Hematopoietic multipotent progenitor cell treated with erythropoietin and hydrocortisone succinate and interleukin-3 and kit ligand, for 8 days (in vitro differentiated cells): ENCODE results near the gene TRMT112.
"Not testable (repeated sequence)": the region's sequence is repeated elsewhere in the genome, so short reads cannot be mapped to it uniquely, and the experiment has no call there.

Source experiments
- DNase-seq: peaks from one replicate; pipeline ENCODE4 v3.0.0-alpha.2; 2015

TRMT112 gene

DNA sequence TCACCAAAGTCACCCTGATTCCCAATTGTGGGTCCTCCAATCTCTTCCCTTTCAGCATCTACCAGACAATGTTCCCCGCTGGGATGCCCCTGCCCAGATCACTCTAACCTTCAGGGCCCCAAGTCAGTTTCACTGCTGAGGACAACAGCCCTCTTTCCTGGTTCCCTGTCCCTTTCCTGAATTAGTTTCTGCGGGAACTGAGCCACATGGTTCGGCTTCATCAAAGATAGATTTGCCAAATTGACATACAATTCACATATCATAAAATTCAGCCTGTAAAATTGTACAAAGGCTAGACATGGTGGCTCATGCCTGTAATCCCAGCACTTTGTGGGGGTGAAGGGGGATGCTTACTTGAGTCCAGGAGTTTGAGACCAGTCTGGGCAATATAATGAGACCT lies 10.6 kb upstream of the TRMT112 start:
- DNase-seq, result no peak

DNA sequence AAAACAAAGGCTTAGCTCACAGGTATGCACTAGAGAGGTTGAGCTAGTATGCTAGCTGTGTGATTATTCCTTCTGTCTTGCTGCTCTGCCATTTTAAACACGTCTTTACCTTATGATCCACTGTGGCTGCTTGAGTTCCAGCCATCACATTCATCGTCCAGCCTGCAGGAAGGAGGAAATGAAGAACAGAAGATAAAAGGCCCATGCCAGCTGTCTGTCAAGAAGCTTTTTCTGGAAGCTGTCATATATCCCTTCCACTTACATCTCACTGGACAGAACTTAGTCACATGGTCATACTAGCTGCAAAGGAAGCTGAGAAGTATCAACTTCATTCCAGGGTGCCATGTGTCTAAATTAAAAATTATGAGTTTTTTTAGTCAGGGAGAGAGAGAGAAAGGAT lies 10.0 kb upstream of the TRMT112 start:
- DNase-seq, result no peak

DNA sequence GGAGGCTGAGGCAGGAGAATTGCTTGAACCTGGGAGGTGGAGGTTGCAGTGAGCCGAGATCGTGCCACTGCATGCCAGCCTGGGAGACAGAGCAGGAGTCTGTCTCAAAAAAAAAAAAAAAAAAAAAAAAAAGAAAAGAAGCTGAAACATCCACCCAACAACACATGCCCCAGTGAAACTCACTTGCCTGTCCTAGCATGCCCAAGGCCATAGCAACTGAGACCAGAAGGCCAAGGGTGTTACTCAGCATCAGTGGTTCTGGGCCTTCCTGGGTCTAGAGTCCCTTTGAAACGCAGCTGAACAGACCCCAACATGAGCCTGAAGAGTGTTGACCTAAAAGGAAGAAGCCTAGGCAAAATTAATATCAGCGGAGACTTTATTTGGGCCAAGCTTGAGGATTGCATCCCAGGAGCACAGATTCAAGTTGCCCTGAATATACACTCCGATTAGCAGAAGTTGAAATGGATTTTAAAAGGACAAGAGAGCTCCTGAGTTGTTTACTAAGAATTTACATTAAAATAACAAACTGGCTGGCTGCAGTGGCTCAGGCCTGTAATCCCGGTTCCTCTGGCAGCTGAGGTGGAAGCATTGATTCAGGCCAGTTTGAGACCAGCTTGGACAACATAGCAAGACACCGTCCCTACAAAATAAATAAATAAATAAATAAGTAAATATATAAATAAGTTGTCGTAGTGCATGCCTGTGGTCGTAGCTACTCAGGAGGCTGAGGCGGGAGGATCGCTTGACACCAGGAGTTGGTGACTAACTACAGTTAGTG lies 7.5 kb upstream of the TRMT112 start:
- DNase-seq, result no peak

DNA sequence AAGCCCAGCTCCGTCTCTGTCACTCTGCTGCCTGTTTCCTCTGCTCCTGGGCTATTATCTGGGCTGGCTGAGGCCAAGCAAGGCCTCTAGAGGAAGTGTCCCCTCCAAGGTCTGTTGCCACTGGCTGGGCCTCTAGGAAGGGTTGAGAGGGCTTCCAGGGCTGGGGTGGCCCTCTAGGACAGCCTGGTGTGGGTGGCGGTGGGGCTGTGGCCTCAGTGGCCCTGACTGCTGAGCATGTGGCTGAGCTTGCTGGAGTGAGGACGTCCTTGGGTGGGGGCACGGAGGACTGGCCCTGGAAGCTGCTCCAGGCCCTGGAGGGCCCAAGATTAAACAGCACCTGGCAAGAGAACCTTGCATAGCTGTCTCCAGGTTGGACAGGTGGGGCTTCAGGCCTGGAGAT lies 6.6 kb upstream of the TRMT112 start:
- not testable (repeated sequence) for DNase-seq

DNA sequence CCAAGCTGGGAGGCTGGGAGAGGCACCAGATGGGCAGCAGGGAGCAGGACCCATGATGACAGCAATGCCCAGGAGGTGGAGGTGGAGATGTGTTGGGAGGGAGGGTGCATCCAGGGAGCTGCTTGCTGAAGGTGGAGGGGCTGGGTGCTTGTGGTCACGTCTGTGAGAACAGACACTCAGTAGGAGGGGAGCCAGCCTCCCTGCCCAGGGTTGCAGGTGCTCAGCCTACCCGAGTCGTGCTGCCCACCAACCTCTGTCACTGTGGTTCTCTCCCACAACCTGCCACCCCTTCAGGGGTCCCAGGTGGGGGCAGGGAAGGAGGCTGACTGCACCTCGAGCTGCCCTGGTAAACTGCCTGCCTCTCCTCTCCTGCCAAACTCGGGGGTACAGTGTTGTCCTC lies 6.0 kb upstream of the TRMT112 start:
- DNase-seq, result no peak

DNA sequence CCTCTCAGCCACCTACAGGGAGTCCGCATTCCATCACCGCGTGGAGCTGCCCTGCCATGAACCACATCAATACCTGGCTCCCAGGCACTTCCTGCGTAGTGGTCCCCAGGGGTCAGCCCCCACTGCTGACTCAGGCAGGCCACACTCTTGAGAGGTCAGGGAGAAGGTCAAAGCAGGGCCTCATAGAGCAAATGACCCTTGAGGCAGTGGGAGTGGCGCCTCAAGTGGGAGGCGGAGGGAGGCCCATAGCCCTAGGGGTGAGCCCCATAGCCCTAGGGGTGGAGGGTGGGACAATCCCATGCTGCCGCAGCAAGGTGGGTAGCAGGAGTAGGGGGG lies 5.5 kb upstream of the TRMT112 start:
- no peak for DNase-seq

DNA sequence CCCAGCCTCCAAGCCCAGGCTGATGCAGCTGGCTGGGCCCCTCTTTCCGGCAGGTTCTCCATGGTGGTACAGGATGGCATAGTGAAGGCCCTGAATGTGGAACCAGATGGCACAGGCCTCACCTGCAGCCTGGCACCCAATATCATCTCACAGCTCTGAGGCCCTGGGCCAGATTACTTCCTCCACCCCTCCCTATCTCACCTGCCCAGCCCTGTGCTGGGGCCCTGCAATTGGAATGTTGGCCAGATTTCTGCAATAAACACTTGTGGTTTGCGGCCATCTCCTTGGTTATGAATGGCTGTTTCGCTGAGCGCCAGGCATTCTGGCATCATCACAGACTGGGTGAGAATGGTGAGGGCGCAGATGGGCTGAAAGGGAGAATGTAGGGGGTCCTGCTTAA lies 4.2 kb upstream of the TRMT112 start:
- DNase-seq, result no peak

DNA sequence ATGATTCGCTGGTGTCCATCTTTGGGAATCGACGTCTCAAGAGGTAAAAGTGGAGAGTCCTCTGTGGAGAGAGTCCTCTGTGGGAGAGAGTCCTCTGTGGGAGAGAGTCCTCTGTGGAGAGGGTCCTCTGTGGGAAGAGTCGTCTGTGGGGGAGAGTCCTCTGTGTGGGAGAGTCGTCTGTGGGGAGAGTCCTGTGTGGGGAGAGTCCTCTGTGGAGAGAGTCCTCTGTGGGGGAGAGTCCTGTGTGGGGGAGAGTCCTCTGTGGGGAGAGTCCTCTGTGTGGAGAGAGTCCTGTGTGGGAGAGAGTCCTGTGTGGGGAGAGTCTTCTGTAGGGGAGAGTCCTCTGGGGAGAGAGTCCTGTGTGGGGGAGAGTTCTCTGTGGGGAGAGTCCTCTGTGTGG lies 3.7 kb upstream of the TRMT112 start:
- DNase-seq, result no peak

DNA sequence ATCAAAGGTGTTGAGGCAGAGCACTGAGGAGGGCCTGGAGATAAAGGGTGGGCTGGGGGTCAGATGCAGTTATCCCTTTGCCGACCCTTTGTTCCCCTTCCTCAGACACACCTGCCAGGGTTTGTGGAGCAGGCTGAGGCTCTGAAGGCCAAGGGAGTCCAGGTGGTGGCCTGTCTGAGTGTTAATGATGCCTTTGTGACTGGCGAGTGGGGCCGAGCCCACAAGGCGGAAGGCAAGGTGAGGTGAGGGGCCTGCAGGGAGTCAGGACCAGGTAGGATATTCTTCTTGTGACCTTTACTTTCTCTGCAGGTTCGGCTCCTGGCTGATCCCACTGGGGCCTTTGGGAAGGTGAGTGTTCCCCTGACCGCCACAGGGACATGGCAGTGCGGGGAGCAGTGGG lies 3.2 kb upstream of the TRMT112 start:
- DNase-seq, result no peak

DNA sequence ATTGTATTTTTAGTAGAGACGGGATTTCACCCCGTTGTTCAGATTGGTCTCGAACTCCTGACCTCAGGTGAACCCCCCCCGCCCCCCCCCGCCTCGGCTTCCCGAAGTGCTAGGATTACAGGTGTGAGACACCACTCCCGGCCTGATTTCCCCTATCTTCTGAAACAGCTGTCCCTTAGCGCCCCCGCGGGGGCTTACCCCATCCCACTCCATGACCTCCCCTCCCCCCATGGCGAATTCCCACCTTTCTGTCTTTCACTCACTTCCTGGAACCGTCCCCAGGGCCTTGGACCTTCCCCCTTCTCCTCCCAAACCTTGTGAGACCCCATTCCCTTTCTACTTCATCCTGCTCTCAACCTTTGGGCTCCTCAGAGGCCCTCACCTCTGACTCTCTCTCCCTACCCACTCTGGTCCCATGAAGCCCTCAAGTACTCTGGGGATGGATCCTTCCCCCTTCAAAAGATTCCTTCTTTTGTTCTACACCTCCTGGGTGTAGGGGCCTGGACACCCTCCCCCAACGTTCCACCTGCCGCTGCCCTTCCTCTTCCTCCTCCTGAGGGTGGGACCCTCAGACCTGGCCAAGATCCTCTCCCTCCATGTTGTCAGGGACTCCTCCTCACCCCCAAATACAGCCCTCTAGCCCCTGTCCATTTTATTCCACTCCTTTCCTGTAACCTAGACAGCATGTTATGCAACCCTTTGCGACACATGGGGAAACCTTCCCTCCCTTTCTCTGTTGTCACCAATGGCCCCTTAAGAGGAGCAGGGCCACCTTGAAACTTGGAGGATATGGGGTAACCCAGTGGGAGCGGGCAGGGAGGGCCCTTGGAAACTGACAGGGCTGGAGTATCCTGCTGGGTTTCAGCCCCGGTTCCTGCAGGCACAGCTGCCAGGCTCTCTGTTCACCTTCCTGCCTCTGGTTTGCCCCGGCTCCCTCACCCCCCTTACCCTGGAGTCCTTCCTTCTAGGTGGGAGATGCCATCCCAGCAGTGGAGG lies 1.7 kb upstream of the TRMT112 start:
- DNase-seq, result no peak

DNA sequence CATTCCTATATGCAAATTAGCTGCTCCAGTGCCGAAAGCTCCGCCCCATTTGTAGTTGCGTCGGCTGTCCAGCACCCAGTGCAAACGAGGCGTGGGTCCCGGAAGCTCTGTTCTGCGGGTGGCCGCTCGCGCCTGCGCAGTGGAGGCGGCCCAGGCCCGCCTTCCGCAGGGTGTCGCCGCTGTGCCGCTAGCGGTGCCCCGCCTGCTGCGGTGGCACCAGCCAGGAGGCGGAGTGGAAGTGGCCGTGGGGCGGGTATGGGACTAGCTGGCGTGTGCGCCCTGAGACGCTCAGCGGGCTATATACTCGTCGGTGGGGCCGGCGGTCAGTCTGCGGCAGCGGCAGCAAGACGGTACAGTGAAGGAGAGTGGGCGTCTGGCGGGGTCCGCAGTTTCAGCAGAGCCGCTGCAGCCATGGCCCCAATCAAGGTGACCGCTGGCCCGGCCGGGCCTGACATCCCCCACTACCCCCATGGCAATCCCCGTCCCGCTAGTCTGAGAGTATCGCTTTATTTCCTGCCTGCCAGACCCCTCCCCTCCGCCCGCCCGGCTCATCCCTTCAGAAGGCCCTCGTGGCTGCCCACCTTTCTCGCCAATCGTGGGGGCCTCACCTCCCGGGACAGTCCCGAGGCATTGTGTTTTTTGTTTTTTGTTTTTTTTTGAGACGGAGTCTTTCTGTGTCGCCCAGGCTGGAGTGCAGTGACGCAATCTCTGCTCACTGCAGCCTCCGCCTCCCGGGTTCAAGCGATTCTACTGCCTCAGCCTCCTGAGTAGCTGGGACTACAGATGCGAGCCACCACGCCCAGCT lies 804 bp upstream of the TRMT112 start, which contains the start of gene PRDX5:
PRDX5 (plus strand) TSS at position 161 of the 805 bp plus-strand sequence; CDS start at position 256, 95 bp downstream.
- peak; percentile 98 for DNase-seq

DNA sequence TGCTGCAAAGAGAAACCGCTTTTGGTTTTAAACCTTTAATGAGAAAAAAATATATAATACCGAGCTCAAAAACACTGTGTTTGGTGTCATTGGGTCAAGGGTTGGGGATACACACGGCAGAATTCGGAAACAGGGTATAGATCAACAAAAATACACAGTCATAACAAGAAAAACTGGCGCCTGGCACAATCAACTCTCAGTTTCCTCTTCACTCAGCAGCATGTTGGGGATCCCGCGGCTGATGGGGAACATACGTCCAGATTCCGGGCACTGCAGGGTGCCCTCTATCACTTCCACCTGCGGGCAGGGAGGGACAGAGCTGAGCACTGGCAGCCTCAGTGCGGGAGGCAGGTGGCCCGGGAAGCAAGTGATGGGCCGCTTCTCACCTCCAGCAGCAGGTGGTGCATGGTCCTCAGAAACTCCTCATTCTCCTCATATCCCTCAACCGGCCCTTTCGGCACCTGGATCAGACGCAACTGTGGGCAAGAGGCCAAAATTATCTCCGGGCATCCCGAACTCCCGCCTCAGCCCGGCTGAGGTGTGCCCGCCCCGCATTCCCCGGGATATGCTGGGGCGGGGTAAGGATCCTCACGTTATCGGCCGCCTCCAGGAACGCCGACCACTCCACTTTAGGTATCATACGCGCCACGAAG lies 561 bp downstream of the TRMT112 start:
- peak; percentile 39 for DNase-seq

DNA sequence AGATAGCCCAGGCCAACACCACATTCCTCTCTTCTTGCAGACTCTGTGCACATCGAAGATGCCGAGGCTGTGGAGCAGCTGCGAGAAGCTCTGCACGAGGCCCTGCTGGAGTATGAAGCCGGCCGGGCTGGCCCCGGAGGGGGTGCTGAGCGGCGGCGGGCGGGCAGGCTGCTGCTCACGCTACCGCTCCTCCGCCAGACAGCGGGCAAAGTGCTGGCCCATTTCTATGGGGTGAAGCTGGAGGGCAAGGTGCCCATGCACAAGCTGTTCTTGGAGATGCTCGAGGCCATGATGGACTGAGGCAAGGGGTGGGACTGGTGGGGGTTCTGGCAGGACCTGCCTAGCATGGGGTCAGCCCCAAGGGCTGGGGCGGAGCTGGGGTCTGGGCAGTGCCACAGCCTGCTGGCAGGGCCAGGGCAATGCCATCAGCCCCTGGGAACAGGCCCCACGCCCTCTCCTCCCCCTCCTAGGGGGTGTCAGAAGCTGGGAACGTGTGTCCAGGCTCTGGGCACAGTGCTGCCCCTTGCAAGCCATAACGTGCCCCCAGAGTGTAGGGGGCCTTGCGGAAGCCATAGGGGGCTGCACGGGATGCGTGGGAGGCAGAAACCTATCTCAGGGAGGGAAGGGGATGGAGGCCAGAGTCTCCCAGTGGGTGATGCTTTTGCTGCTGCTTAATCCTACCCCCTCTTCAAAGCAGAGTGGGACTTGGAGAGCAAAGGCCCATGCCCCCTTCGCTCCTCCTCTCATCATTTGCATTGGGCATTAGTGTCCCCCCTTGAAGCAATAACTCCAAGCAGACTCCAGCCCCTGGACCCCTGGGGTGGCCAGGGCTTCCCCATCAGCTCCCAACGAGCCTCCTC lies 1.5 kb downstream of the TRMT112 start:
- DNase-seq, result not testable (repeated sequence)

DNA sequence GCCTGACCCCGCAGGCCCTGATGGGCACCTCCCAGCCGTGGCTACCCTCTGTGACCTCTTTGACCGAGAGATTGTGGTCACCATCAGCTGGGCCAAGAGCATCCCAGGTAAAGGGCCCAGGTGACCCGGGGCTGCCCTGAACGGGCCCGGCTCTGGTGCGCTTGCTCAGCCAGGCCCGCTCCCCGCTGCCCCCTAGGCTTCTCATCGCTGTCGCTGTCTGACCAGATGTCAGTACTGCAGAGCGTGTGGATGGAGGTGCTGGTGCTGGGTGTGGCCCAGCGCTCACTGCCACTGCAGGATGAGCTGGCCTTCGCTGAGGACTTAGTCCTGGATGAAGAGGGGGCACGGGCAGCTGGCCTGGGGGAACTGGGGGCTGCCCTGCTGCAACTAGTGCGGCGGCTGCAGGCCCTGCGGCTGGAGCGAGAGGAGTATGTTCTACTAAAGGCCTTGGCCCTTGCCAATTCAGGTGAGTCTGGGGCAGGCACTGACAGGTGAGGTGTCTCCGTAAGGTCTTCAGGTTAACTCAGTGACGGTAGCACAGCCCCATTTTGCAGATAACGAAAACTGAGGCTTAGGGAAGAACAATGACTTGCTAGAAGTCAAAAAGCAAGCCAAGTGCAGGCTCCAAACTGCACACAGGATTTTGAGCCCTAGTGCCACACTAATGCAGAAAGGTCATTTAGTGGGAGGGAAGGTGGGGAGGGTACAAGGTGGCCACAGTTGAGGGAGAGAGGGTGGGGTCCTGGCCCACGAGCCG lies 2.4 kb downstream of the TRMT112 start:
- no peak for DNase-seq

DNA sequence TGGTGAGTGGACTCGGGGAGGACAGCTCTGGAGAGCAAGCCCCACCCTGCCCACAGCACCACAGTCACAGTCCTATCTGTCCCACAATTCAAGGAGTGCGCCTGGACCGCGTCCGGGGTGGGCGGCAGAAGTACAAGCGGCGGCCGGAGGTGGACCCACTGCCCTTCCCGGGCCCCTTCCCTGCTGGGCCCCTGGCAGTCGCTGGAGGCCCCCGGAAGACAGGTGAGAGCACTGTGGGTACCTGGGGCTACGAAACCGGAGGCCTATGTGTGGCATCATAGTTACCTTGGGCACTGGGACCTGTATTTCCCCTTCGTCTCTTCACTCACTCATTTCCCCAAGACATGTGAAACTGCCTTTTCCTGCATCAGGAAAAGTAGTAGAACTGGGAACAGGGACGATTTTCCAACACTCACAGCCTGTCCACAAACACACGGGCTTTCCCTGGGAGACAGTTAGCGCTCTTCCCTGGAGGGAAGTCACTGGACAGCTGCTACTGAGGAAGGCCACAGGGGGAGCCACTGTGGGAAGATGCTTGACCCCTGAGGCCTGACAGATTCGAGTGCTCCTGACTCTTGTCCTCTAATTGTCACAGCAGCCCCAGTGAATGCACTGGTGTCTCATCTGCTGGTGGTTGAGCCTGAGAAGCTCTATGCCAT lies 3.1 kb downstream of the TRMT112 start:
- DNase-seq, result no peak

DNA sequence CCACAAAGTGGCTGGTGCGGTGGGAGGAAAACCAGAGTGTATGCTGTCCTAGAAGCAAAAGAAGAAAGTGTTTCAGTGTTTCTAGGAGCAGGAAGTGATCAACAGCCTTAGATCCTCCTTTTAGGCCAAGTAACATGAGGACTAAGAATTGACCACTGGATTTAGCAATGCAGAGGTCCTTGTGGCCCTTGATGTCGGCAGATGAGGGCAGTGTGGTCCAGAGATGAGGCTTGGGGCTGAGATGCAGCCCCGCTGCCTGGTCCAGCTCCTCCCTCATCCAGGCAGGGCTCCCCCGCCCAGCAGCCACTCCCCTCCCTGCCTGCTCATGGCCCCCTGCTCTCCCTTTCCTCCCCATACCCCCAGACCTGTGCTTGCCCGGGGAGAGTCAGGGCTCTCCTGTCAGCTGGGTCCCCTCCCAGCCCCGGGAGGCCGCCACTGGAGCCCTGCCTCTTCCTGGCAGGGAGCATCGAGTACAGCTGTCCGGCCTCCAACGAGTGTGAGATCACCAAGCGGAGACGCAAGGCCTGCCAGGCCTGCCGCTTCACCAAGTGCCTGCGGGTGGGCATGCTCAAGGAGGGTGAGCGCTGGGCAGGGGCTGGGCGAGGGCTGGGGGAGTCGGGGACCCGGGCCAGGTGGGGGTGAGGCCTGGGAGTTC lies 3.7 kb downstream of the TRMT112 start:
- DNase-seq, result no peak

DNA sequence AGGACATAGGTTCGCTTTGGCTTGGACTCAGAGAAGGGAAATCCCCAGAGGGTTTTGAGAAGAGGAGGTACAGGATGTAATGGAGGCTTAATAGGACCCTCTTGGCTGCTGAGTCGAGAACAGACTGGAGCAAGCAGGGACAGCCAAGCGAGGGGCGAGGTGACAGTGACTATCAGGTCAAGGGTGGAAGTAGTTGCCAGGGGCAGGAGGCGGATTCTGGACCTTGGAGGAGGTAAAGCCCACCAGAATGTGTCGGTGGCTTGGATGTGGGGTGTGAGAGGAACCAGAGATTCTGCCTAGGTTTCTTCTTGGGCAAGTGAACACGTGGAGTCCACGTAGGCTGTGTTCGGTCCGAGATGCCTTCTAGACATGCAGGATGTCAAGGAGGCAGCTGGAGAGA lies 4.4 kb downstream of the TRMT112 start:
- no peak for DNase-seq

DNA sequence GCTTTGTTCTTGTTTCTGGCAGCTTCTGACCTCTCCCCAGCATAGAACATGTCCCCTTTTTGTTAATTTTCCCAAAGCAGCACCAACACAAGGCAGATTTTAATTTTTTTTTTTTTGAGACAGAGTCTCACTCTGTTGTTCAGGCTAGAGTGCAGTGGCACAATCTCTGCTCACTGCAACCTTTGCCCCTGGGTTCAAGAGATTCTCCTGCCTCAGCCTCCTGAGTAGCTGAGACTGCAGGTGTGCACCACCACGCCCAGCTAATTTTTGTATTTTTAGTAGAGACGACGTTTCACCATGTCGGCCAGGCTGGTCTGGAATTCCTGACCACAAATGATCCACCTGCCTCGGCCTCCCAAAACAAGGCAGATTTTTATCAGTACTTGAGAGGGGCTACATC lies 9.6 kb downstream of the TRMT112 start:
- not testable (repeated sequence) for DNase-seq

DNA sequence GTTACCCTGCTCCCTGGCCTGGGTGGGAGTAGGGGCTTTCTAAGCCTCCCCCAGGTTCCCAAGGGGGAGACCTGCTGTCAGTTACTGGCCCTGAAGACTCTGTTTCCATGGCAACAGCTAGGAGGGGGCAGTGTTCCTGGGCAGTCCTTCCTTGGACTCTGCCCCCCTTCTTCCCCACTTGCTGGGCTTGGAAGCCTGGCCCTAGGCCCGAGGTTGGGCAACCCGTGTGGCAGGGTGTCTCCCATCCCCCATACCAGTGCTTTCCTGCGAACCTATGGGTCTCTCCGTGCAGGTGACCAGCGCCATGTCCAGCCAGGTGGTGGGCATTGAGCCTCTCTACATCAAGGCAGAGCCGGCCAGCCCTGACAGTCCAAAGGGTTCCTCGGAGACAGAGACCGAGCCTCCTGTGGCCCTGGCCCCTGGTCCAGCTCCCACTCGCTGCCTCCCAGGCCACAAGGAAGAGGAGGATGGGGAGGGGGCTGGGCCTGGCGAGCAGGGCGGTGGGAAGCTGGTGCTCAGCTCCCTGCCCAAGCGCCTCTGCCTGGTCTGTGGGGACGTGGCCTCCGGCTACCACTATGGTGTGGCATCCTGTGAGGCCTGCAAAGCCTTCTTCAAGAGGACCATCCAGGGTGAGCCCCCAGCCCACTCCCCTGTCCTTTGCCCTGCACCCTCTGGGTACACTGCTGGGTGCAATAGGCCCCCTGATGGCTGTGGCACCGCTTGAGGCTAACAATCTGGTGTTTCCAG lies 10.3 kb downstream of the TRMT112 start:
- no peak for DNase-seq
